Amniotic stem cell (primary cell): ENCODE results near the gene CIT.

ENCODE experiments used
- DNase-seq: peaks from one replicate; lab custom pipeline; 2025; lab: John Stamatoyannopoulos, UW

The CIT gene

DNA sequence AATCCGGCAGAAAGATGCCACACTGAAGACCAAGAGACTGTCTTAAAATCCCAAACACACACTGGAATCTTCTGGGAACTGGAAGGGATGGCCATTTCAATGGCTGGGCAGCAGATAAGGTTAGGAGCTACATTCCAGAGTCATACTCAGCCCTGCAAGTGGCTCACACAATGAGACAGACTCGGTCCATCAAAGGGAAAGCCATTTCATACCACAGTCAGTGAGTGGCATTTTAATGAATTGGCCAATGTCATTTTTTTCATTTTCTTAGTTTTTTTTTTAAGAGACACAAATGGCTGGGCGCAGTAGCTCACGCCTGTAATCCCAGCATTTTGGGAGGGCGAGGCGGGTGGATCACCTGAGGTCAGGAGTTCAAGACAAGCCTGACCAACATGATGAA lies 17.9 kb downstream of the CIT start:
- no peak for DNase-seq

DNA sequence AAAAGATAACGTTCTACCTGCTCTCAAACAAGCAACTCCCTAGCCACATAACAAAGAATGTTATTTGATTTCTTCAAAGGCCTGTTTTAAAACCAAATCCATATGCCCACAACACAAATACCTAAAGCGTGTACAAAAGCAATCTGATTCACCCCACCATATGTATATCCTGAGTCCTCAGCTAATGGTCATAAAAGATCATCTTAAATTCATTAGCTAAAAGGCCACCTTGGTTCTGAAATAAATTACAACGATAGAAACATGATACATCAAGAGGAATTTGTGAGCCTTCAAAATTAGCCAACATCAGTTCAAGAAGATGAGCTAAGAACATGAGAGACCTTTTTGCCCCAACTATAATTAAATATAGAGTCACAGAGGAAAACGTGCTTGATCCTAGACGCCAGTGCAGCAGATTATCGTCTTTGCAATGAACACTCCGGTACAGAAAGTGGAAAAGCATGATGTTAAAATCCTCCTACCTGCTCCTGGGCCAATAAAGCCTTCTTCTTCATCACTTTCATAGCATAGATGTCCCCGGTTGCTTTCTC lies 20.0 kb downstream of the CIT start:
- DNase-seq = no peak

DNA sequence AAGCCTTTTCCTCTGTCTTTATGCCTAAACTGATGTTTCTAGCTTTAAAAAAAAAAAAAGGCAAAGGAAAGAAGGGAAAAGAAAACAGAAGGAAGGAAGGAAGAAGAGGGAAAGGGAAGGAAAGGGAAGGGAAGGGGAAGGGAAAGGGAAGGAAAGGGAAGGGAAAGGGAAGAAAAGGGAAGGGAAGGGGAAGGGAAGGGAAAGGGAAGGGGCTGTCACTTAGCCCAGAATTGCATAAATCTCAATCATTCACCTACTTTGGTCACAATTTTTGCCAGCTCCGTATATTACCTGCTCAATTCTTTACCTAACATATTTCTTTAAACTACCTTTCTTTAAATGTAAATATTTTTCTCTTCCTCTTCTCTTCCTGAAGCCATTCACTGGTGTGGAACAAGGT lies 26.8 kb downstream of the CIT start:
- no peak for DNase-seq

DNA sequence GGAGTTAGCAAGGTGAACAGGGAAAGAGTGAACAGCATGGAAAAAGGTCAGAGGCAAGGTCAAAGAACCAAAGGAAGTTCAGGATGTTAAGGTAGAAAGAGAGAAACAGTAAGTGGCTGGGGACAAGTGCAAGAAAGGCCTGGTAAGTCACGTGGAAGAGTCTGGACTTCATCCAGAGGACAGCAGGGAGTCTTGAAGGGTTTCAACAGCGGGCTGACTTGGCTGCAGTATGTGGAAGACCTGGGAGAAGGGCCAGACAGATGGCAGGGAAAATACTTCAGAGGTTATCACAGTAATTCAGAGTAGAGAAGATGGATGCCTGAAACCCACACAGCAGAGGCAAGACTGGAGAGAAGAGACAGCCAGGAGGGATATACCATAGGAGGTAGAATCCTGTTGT lies 34.0 kb downstream of the CIT start:
- no peak for DNase-seq

DNA sequence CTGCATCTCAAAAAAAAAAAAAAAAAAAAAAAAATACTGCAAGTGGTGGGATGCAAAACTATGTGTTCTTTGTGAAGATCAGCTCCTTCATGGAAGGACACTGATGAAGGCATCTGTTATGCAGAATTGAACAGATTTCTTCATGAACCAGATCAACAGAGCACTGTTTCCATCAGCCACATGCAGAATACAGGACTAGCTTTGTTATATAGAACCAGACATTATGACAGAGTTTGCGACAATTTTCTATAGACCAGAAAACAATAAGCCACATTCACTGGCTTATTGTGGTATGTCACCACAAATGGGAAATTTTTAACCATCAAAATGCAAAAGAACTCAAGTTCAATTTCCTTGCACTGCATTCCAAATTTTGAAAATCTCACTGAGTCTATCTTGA lies 34.7 kb downstream of the CIT start:
- DNase-seq = no peak

DNA sequence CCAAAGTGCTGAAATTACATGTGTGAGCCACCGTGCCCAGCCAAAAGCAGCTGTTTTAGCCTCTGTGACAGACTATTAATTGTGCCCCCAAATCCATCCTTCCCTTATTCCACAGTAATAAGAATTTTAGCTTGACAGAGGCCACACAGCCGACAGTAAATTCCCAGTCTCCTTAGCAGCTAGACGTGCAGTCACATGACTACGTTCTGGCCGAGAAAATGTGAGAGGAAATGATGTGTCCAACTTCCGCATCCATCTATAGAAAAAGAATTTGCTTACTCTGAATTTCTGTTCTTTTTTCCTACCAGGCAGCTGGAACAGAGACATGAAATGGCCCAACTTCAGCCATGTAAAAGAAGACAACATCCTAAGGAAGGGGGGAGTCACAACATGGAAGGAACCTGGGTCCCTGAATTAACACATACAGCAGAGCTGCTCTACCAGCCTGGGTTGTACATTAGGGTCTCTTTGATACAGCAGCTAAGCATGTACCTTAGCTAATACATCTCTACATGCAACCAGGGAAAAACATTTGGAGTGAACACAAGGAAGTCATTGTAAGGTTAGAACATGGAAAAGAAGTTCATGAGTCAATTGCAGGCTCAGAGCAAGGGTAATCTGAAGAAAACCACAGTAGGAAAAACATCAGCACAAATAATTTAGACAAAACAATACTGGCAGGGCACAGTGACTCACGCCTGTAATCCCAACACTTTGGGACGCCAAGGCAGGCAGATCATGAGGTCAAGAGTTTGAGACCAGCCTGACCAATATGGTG lies 35.5 kb downstream of the CIT start:
- DNase-seq = no peak

DNA sequence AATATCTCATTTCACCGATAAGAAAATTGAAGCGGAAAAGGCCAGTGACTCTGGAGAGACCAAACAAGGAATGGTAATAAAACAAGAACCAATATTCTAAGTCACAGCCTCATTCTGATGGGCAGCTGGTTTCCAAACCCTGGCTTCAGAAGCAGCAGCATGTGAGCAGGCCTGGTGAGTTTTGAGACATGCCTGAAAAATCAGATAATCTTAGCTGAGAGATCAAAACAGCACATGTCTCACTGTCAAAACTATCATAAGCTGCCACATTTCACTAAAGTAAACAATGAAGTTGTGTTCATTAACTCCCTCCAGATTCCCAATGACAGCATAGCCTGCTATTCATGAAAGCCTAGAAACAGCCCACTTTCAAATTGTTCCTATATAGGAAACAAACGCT lies 36.5 kb downstream of the CIT start:
- no peak for DNase-seq

DNA sequence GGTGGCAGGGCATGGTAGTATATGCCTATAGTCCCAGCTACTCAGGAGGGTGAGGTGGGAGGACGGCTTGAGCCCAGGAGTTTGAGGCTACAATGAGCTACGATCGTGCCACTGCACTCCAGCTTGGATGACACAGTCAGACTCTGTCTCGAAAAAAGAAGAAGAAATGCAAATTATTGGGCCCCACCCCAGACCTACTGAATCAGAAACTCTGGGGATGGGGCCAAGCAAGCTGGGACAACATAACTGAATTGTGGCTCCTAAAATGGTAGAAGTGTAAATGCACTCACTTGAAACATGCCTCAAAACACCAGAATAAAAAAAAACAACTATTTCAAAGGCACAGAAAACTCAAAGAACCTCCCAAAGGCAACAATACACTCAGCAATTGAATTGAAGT lies 37.0 kb downstream of the CIT start:
- DNase-seq = no peak

DNA sequence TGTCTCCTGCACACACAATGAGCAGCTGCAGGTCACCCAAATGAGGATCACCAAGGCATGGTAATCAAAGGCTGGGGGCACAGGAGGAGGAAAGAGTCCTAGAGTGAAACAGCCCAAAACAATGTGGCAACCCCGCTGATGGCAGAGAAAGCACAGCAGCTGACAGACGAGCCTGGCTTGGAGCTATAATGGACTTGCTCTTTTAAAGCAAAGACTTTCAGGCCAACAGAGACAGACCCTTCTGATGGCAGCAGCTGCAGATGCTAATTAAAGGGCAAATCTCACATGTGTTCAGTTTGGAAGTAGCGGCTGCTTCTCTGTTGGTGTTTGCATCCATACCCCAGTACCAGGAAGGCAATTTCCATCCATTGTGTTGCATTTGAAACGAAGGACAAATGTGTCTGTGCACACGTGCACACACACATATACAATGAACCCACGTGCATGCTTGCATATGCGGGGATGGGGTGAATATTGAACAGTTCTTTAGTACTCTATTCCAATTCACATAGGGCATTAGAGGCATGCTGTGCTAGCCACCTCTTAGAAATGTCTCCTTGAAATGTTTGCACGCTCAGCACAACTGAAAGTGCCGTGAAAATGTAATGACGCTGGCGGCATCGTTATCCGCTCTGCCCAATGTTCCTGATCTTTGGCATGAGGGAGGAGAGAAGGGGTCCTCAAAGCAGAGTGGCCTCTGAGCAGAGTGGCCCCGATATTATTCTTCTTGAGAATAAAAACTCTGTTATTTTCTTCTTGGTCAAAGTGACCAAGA lies 38.1 kb downstream of the CIT start:
- no peak for DNase-seq

DNA sequence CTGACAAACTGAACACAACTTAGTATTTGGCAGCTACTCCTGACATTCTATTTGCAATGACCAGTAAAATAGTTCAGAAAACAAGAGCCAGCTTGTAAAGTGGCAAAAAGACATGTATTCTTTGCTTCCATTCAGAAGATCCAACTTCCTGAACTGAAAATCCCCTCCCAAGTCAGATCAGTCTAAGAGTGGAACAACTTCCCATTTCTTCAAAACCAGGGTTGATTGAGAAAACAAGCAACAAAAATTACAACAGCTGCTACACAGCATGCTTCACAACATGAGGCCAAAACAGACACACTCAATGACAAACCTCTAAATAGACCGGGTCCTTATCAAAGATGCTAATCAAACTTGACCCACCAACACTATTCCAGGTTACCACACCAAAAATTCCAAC lies 40.3 kb downstream of the CIT start:
- DNase-seq = no peak

DNA sequence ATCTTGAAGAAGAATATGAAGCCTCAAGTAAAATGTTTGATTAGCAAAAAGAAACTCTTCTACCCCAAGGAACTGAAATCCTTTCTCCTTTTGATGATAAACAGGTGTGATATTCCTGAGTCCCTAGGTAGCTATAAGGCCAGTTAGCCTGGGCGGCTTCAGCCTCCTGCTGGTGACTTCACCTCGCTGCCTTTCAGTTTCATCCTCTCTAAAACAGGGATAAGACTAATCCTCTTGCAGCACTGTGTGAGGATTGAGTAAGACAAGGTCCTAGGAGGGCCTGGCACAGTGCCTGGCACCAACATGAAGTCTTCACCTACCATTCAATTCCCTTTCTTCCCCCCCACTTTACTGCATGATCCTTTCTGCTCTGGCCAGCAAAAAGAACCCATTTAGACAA lies 42.1 kb downstream of the CIT start:
- DNase-seq = no peak

DNA sequence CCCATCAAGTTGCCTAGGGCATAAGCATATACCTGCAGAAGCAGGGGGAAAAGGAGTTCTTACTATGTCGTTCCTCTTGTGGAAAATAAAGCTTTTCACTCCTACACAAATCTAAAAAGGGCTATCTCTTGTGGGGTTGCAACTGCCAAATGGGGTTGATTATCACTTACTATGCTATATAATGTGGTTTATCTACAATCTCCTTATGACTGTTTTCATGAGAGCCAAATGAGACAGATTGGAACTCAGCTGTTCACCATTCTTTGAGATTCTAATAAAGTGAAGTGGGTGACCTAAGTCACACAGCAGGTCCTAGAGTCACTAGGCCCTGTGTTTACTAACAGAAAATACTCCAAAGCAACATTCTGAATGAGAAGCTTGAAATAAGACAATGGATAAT lies 47.7 kb downstream of the CIT start:
- DNase-seq = no peak

DNA sequence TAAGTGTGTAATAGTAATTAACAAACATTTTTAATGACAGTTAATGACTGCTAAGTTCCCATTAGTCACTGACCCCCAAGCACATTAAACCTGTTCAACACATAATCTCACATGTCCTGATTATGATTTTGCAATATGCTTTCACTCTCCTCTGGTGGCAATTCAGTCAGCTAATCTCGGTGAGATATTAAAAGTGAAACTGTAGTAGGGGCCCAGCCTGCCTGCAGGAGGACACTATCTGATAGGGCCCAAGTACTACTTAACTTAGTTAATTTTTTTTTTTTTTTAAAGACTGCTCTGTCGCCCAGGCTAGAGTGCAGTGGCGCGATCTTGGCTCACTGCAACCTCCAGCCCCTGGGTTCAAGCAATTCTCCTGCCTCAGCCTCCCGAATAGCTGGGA lies 48.8 kb downstream of the CIT start:
- DNase-seq = no peak

DNA sequence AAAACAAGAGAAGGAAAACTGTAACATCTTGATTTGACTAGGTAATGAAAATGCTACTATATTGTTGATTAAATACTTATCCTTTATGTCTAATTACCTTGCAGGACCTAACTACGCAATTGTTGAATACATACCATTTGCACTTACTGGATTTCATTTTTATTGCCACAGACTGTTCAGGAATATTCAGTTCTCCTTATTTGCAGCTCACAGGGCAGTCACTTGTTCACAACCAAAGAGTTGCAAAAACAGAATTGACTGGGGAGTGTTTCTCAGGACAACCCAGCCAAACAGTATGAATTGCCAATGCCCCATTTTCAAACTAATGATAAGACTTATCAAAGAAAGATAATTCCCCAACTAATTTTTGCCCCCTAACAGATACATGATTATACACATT lies 49.4 kb downstream of the CIT start:
- no peak for DNase-seq

DNA sequence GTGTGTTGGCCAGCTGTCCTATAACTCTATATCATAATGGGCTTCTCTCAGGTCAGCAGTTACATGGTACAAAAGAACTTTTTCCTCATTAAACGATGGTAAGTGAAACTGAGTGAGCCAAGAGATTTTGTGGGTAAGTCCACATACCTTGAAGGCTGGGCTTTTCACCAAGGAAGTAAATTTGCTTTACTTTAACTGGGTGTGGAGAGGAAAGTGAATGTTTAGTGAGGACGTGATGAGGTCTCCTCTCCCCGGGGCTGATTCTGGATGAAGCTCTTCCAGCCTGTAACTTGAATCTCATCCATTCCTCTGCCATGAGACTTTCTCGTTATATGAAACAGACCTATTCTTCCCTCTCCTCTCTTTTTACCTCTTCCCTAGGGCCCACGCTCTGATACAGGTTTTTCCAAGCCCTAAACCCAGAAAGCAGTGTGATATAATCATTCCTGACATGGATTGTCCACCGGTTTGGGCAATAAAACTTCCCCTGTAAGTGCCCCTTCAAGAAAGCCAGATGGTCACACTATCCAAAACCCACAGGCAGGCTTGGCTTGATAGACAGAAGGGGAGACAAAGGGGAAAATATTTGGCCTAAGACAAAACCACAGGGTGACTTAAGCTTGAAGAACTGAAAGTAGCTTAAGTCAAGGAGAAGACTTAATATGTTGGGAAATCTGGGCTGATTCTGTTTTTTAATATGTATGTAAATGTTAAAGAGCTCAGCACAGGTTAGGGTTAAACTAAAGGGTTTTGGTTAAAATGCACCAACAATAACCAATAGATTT lies 50.3 kb downstream of the CIT start:
- no peak for DNase-seq

DNA sequence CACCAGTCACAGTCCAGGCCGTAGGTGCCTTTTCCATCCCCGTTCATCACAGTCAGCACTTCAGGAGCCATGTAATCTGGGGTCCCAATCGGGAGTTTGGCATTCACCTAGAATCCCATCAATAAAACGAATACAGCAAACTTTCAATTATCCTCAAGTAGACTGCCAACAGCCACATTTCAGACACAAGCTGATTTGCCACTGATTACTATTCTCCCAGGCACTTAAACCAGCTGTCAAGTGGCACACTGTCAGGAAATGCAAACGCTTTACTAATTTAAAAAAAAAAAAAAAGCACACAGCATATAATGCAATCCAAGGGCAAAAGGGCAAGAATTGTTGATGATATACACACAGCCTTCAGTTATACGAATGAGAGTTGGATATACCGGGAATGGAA lies 51.9 kb downstream of the CIT start:
- DNase-seq = no peak

DNA sequence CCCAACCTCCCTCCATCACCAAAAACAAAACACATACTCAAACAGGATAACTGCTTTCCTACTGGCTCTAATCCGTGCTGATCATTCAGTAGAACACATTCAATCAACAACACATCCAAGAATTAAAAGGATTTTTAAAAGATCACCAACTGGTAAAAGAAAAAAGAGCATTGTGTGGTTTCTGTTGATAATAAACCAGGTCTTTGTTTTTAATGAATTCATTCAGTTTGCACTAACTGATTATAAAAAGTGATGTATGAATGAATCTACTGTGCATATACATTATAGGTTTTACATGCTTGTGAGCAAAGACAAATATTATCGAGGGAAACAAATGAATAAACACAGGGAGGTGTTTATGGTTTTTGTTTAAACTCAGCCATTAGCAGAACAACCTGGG lies 55.1 kb downstream of the CIT start:
- no peak for DNase-seq

DNA sequence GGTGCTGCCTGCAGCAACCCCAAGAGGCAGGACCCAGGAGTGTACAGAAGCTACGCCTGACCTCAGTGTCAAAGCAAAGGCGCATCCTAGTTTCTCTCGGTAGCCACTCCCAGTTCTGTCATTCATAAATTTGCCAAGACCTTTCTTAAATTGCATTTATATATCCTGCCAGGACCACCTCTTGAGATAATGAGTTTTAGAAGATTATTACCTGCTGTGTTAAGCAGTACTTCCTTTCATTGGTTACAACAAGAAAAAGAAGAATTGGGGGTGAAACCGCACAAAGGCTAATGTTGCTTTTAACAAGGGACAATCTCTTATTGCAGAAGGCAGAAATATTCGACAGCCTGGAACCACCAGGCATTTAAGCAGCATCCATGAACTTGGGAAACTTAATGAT lies 57.8 kb downstream of the CIT start:
- no peak for DNase-seq

DNA sequence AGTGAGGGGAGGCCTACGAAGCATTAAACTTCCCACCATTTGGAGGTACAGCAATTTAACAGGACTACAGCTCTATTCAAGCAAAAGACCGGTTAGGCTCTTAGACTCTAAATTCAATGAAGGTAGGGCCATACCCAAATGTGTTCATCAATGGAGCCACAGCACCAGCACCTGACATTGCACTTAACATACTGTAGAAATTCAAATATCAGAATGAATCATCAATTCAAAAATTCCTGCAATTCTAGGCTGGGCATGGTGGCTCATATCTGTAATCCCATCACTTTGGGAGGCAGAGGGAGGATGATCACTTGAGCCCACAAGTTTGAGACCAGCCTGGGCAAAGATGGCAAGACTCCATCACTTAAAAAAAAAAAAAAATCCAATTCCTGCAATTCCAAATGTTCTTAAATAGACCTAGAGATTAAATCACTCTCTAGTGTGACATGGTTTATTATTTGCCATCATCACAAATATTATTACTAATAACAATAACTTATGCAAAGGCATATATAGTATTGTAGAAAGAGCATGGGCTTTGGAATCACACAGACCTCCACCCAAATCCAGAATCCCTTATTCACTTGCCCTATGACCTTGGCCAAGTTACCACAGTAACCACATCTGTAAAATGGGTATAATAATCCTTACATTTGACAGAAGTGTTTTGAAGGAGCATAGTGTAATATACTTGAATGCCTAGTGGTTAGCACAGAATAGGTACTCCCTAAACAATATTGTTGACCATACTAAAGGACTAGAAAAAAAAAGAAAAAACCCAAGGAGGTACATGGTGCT lies 59.4 kb downstream of the CIT start:
- no peak for DNase-seq

DNA sequence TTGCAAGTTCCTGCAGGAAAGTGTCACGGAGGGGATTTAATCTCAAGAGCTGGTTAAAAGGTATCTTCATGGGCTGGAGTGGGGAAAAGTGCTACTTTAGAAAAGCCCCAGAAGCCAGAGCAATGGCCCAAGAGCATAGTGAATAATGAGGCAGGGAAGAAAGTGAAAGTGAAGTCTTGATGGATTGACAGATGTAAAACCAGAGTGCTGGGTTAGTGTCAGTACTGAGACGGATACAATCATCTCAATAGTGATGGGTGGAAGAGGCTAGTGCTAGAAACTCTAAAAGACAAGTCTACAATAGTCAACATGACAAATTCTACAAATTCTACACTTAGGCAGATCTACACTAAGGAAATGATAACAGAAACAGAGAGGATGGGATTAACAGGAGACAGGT lies 68.1 kb downstream of the CIT start:
- DNase-seq = no peak

DNA sequence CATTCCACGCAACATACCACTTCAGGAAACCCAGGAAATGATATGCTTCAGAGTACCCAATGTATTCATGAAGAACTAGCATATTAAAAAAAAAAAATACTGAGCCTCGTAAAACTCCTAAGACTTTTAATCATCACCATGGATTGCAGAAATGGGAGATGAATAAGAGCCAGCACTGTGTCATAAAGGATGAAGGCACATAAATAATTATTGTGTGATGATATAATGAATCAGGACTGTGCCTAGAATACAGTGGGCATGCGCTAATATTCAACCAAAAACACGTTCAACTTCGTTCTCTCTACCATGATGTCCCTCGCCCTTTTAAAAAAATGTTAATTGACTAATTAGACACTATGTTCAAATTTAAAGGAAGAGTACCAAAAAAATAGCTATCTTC lies 68.7 kb downstream of the CIT start:
- no peak for DNase-seq

DNA sequence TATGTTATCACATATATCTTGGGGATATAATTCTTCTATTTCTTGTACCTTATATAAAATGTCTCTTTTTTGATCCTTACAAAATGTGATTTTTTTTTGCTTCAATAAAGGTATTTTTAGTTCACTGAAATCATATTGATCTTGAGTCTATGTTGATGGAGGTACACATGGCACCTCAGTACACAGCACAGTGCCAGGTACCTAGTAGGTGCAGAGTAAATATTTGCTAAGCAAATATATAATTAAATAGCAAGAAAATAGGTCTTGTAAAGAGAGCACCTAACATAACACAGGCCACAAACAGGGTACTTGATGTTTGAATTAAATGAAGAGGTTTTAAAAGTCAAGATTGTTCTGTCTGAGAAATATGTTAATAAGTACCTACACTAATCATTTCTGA lies 69.7 kb downstream of the CIT start:
- DNase-seq = no peak
